IMR-90 (cell line): ENCODE measurements around the gene KICS2. TPM values are rescaled to one million over a fixed set of nuclear protein-coding genes. Genes with fewer than 3 reads are reported as not detected.

Experiments
- ATAC-seq: fragments of 200-7000 bp; cut with Tn5 transposase; 2 replicates; pipeline ENCODE4 v1.9.1; 2020; ENCODE audit warnings: low read depth, mild to moderate bottlenecking, moderate library complexity
- BruUV-seq: library from RNA; stranded (reverse); fragments of 400-500 nt; replicated peaks from 2 replicates; lab custom pipeline; 2021; lab: Mats Ljungman, UMichigan
- CTCF ChIA-PET: fragments of 300-600 bp; formaldehyde crosslinking; extraction: SDS; loops from one replicate; lab custom pipeline; 2021; ENCODE audit warnings: antibody characterized with exemption; lab: Yijun Ruan, JAX
- POLR2A ChIA-PET: fragments of 300-600 bp; sonication (Branson Sonifier 250); formaldehyde crosslinking; loops from one replicate; lab custom pipeline; 2022; ENCODE audit warnings: antibody characterized with exemption; ENCODE audit not compliant: unreplicated experiment; lab: Charles Lee
- DNase-seq: peaks from one replicate; pipeline ENCODE4 v3.0.0; 2013
- H2AFZ ChIP-seq: replicated peaks from 2 replicates; pipeline ENCODE3; 2013; ENCODE audit warnings: low read length, mild to moderate bottlenecking; ENCODE audit not compliant: poor library complexity
- H2AK5ac ChIP-seq: 2 replicates; pipeline ENCODE4 v1.6.1; 2013; ENCODE audit warnings: low read depth, low read length, inconsistent platforms
- H2AK9ac ChIP-seq: replicated peaks from 2 replicates; pipeline ENCODE3; 2013; ENCODE audit warnings: mild to moderate bottlenecking, low read depth, low read length, moderate library complexity; ENCODE audit not compliant: poor library complexity
- H2BK120ac ChIP-seq: 2 replicates; pipeline ENCODE4 v1.6.1; 2013; ENCODE audit warnings: low read depth, low read length, inconsistent platforms
- H2BK15ac ChIP-seq: 3 replicates; pipeline ENCODE4 v1.6.1; 2013; ENCODE audit warnings: low read depth, low read length, inconsistent platforms
- H2BK20ac ChIP-seq: 2 replicates; pipeline ENCODE4 v1.6.1; 2013; ENCODE audit warnings: low read depth, mild to moderate bottlenecking, inconsistent platforms, low read length, moderate library complexity
- H2BK5ac ChIP-seq: 2 replicates; pipeline ENCODE4 v1.6.1; 2013; ENCODE audit warnings: mild to moderate bottlenecking, low read depth, low read length, inconsistent platforms; ENCODE audit not compliant: poor library complexity, severe bottlenecking
- H3K14ac ChIP-seq: replicated peaks from 2 replicates; pipeline ENCODE4 v1.6.1; 2013; ENCODE audit warnings: low read depth, low read length, inconsistent platforms
- H3K18ac ChIP-seq: 2 replicates; pipeline ENCODE4 v1.6.1; 2013; ENCODE audit warnings: low read depth, low read length, control low read depth
- H3K23ac ChIP-seq: 2 replicates; pipeline ENCODE4 v1.6.1; 2013; ENCODE audit warnings: low read depth, low read length, inconsistent platforms
- H3K27ac ChIP-seq: 2 replicates; pipeline ENCODE4 v1.5.1; 2013; ENCODE audit warnings: mild to moderate bottlenecking, control low read depth, low read length; ENCODE audit not compliant: insufficient read depth
- H3K27me3 ChIP-seq: 2 replicates; pipeline ENCODE4 v1.6.1; 2013; ENCODE audit warnings: low read length; ENCODE audit not compliant: control insufficient read depth, insufficient read depth
- H3K36me3 ChIP-seq: 2 replicates; pipeline ENCODE4 v1.6.1; 2013; ENCODE audit warnings: low read length, mixed read lengths; ENCODE audit not compliant: control insufficient read depth, insufficient read depth
- H3K4ac ChIP-seq: 2 replicates; pipeline ENCODE4 v1.6.1; 2013; ENCODE audit warnings: low read depth, low read length, inconsistent platforms
- H3K4me1 ChIP-seq: 2 replicates; pipeline ENCODE4 v1.6.1; 2013; ENCODE audit warnings: low read length, mixed read lengths; ENCODE audit not compliant: control insufficient read depth, insufficient read depth
- H3K4me2 ChIP-seq: 2 replicates; pipeline ENCODE4 v1.6.1; 2013; ENCODE audit warnings: low read depth, mild to moderate bottlenecking, control low read depth, low read length, moderate library complexity
- H3K4me3 ChIP-seq: 2 replicates; pipeline ENCODE4 v1.5.1; 2013; ENCODE audit warnings: low read depth, mild to moderate bottlenecking, control low read depth, low read length, moderate library complexity; ENCODE audit not compliant: insufficient read depth
- H3K56ac ChIP-seq: 2 replicates; pipeline ENCODE4 v1.6.1; 2013; ENCODE audit warnings: low read length, inconsistent platforms; ENCODE audit not compliant: insufficient read depth; ENCODE audit errors: extremely low read depth
- H3K79me1 ChIP-seq, 2 experiments: 2 replicates each; pipeline ENCODE4 v1.6.1; 2013; ENCODE audit warnings: low read length in 2 of 2, inconsistent platforms in 1 of 2, low read depth in 1 of 2
- H3K9ac ChIP-seq: 2 replicates; pipeline ENCODE4 v1.6.1; 2013; ENCODE audit warnings: low read depth, low read length, control low read depth
- H3K9me1 ChIP-seq: 2 replicates; pipeline ENCODE4 v1.6.1; 2013; ENCODE audit warnings: low read length, inconsistent platforms; ENCODE audit not compliant: insufficient read depth
- H3K9me3 ChIP-seq: 2 replicates; pipeline ENCODE4 v1.6.1; 2013; ENCODE audit warnings: low read length; ENCODE audit not compliant: control insufficient read depth, insufficient read depth
- H4K20me1 ChIP-seq: 2 replicates; pipeline ENCODE4 v1.6.1; 2013; ENCODE audit warnings: low read length, inconsistent platforms; ENCODE audit not compliant: insufficient read depth
- H4K5ac ChIP-seq: 2 replicates; pipeline ENCODE4 v1.6.1; 2013; ENCODE audit warnings: mild to moderate bottlenecking, low read depth, low read length, control low read depth
- H4K8ac ChIP-seq, 2 experiments: 2 replicates each; pipeline ENCODE4 v1.6.1; 2013; ENCODE audit warnings: low read depth in 2 of 2, low read length in 2 of 2, control low read depth in 1 of 2, inconsistent platforms in 1 of 2
- H4K91ac ChIP-seq: 2 replicates; pipeline ENCODE4 v1.6.1; 2013; ENCODE audit warnings: low read depth, low read length, inconsistent platforms; ENCODE audit not compliant: insufficient read depth
- BHLHE40 ChIP-seq: fragments of 150-350 bp; IDR thresholded peaks from 2 replicates; pipeline ENCODE4 v1.6.1; 2016; ENCODE audit warnings: mild to moderate bottlenecking, low read depth, low read length
- CEBPB ChIP-seq: IDR thresholded peaks from 2 replicates; pipeline ENCODE4 v1.6.1; 2012; ENCODE audit warnings: low read depth, low read length, improper control_type of control experiment
- CHD1 ChIP-seq: IDR thresholded peaks from 2 replicates; pipeline ENCODE4 v1.6.1; 2012; ENCODE audit warnings: low read depth, low read length, improper control_type of control experiment
- FOS ChIP-seq: fragments of 150-350 bp; IDR thresholded peaks from 2 replicates; pipeline ENCODE4 v1.6.1; 2016; ENCODE audit warnings: low read depth, low read length
- MAFK ChIP-seq: IDR thresholded peaks from 2 replicates; pipeline ENCODE4 v1.6.1; 2012; ENCODE audit warnings: low read depth, low read length, improper control_type of control experiment
- MAZ ChIP-seq: IDR thresholded peaks from 2 replicates; pipeline ENCODE4 v1.6.1; 2012; ENCODE audit warnings: low read depth, mild to moderate bottlenecking, low read length, improper control_type of control experiment, moderate library complexity, borderline replicate concordance
- MXI1 ChIP-seq: IDR thresholded peaks from 2 replicates; pipeline ENCODE4 v1.6.1; 2012; ENCODE audit warnings: low read depth, mild to moderate bottlenecking, low read length, moderate library complexity, borderline replicate concordance
- NFE2L2 ChIP-seq: fragments of 150-350 bp; IDR thresholded peaks from 2 replicates; pipeline ENCODE4 v1.6.1; 2016; ENCODE audit warnings: low read depth, mild to moderate bottlenecking, low read length
- POLR2A ChIP-seq: IDR thresholded peaks from 2 replicates; pipeline ENCODE4 v1.6.1; 2012; ENCODE audit warnings: mild to moderate bottlenecking, low read depth, low read length
- RAD21 ChIP-seq: IDR thresholded peaks from 2 replicates; pipeline ENCODE4 v1.6.1; 2012; ENCODE audit warnings: low read length, improper control_type of control experiment
- RCOR1 ChIP-seq: IDR thresholded peaks from 2 replicates; pipeline ENCODE4 v1.6.1; 2012; ENCODE audit warnings: mild to moderate bottlenecking, low read length, improper control_type of control experiment; ENCODE audit not compliant: insufficient replicate concordance
- RFX5 ChIP-seq: IDR thresholded peaks from 2 replicates; pipeline ENCODE4 v1.8.0; 2012; ENCODE audit warnings: low read depth, mild to moderate bottlenecking, low read length, moderate library complexity
- SMC3 ChIP-seq: fragments of 150-350 bp; IDR thresholded peaks from 2 replicates; pipeline ENCODE4 v1.6.1; 2016; ENCODE audit warnings: low read depth, mild to moderate bottlenecking, antibody characterized with exemption, low read length, moderate library complexity
- WGBS, 2 experiments: methylation state at CpG; one replicate each; pipeline versions ENCODE4 v1.1.5 to v1.1.7; 2013; ENCODE audit warnings: missing lambda C conversion rate in 2 of 2; ENCODE audit not compliant: insufficient read length in 1 of 2; ENCODE audit errors: extremely low coverage in 2 of 2; 5-methylcytosine and 5-hydroxymethylcytosine counted together
- dilution Hi-C: fragments of 300-500 bp; cut with HindIII; formaldehyde crosslinking; loops from one replicate; pipeline ENCODE4 v1.14.3; 2018; ENCODE audit warnings: low sequenced_read_pairs; ENCODE audit not compliant: unreplicated experiment
- in situ Hi-C: fragments of 300-500 bp; cut with MboI; formaldehyde crosslinking; loops from 3 replicates; pipeline ENCODE4 v1.14.3; 2019; ENCODE audit warnings: low sequenced_read_pairs, inconsistent platforms, mixed read lengths
- intact Hi-C: fragments of 100-400 bp; cut with micrococcal nuclease; formaldehyde crosslinking; loops from 2 replicates; pipeline ENCODE4 v1.10.0; 2022
- polyA plus RNA-seq, 3 experiments: library from polyadenylated mRNA; depleted of rRNA; stranded (reverse); fragments of >200 nt; gene quantifications; 2 replicates each; pipeline ENCODE4 v1.2.3, GENCODE V29; 2012; ENCODE audit warnings: low replicate concordance in 1 of 3
- total RNA-seq: library from RNA; depleted of rRNA; stranded (reverse); fragments of >200 nt; gene quantifications from 2 replicates; pipeline ENCODE4 v1.2.3, GENCODE V29; 2012
- TF ChIP-seq, protein P1 (sequence below): conservative IDR thresholded peaks from 2 replicates; pipeline ENCODE4 v1.5.1; 2012; ENCODE audit warnings: mild to moderate bottlenecking, low read depth, low read length, improper control_type of control experiment
- TF ChIP-seq, protein P2 (sequence below): fragments of 150-350 bp; IDR thresholded peaks from 2 replicates; pipeline ENCODE4 v1.6.1; 2017; ENCODE audit warnings: mild to moderate bottlenecking, antibody characterized with exemption, low read length, low read depth
- TF ChIP-seq, protein P3 (sequence below): fragments of 150-350 bp; IDR thresholded peaks from 2 replicates; pipeline ENCODE4 v1.6.1; 2016; ENCODE audit warnings: low read depth, mild to moderate bottlenecking, low read length, moderate library complexity, borderline replicate concordance

The KICS2 gene
- total and polyA plus RNA-seq, 2 of the 4 experiments (the other 2 are of a cell fraction), result 2.4 to 6.1 TPM

DNA sequence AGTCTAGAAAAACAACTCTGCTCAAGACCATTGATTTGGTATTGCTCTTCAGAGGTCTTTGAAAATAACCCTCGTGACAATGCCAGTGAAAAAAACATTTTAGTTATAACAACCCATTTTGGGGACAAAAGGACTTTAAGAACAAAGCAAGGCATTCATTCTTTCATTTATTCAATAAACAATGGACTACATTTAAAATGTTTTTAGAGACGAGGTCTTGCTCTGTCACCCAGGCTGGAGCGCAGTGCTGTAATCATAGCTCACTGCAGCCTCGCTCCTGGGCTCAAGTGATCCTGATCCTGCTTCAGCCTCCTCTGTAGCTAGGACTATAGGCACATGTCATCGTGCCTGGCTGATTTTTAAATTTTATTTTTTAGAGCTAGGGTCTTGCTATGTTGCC lies 7.7 kb upstream of the KICS2 start:
- no peak overlapping the region for H3K23ac ChIP-seq
- H3K14ac ChIP-seq, result no peak overlapping the region
- H4K5ac ChIP-seq, result no peak overlapping the region
- dilution Hi-C loops, result no loop called here
- TF ChIP-seq, protein P1, sequence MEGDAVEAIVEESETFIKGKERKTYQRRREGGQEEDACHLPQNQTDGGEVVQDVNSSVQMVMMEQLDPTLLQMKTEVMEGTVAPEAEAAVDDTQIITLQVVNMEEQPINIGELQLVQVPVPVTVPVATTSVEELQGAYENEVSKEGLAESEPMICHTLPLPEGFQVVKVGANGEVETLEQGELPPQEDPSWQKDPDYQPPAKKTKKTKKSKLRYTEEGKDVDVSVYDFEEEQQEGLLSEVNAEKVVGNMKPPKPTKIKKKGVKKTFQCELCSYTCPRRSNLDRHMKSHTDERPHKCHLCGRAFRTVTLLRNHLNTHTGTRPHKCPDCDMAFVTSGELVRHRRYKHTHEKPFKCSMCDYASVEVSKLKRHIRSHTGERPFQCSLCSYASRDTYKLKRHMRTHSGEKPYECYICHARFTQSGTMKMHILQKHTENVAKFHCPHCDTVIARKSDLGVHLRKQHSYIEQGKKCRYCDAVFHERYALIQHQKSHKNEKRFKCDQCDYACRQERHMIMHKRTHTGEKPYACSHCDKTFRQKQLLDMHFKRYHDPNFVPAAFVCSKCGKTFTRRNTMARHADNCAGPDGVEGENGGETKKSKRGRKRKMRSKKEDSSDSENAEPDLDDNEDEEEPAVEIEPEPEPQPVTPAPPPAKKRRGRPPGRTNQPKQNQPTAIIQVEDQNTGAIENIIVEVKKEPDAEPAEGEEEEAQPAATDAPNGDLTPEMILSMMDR, result no peak
- no peak for TF ChIP-seq RCOR1
- no peak for TF ChIP-seq BHLHE40
- no peak for TF ChIP-seq RAD21
- TF ChIP-seq POLR2A, result no peak
- TF ChIP-seq RFX5, result no peak
- no peak for TF ChIP-seq NFE2L2
- TF ChIP-seq, protein P2, sequence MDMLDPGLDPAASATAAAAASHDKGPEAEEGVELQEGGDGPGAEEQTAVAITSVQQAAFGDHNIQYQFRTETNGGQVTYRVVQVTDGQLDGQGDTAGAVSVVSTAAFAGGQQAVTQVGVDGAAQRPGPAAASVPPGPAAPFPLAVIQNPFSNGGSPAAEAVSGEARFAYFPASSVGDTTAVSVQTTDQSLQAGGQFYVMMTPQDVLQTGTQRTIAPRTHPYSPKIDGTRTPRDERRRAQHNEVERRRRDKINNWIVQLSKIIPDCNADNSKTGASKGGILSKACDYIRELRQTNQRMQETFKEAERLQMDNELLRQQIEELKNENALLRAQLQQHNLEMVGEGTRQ, result no peak
- TF ChIP-seq MAZ, result no peak
- TF ChIP-seq, protein P3, sequence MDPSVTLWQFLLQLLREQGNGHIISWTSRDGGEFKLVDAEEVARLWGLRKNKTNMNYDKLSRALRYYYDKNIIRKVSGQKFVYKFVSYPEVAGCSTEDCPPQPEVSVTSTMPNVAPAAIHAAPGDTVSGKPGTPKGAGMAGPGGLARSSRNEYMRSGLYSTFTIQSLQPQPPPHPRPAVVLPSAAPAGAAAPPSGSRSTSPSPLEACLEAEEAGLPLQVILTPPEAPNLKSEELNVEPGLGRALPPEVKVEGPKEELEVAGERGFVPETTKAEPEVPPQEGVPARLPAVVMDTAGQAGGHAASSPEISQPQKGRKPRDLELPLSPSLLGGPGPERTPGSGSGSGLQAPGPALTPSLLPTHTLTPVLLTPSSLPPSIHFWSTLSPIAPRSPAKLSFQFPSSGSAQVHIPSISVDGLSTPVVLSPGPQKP, result no peak
- TF ChIP-seq MAFK, result no peak
- TF ChIP-seq FOS, result no peak
- no peak for TF ChIP-seq CHD1
- TF ChIP-seq CEBPB, result no peak
- no peak for TF ChIP-seq MXI1
- no peak for TF ChIP-seq SMC3
- H2BK5ac ChIP-seq, result no peak overlapping the region
- whole genome bisulfite sequencing, 2 experiments, result 100% methylated on average over 1 of the region's 5 CpGs; no CpG with 5 or more reads in 1 of the 2 experiments
- no peaks in the 10 kb centered on the region for H3K9me3 ChIP-seq
- BruUV-seq, result no TSS peak
- ATAC-seq (no peak), DNase-seq (no peak)
- H3K56ac ChIP-seq, result no peak overlapping the region
- no peak overlapping the region for H2AK9ac ChIP-seq
- H3K79me1 ChIP-seq, result no peaks in the 10 kb centered on the region
- H3K4ac ChIP-seq, result no peak overlapping the region
- in situ Hi-C loops, result no loop called here
- no peak overlapping the region for H2BK15ac ChIP-seq
- no peak overlapping the region for H2BK120ac ChIP-seq
- peaks cover 2% of the 10 kb centered on the region for H3K4me1 ChIP-seq
- H3K18ac ChIP-seq, result no peak overlapping the region
- no peak overlapping the region for H2AFZ ChIP-seq
- ChIA-PET CTCF (interaction anchor here (1.1 kb wide), 1 partner anchor 116 kb away, joined by 3 read pairs; no protein-coding TSS in a partner anchor), POLR2A (no interaction called here)
- no peak overlapping the region for H3K9ac ChIP-seq
- H4K8ac ChIP-seq, result no peak overlapping the region
- no peak overlapping the region for H2BK20ac ChIP-seq
- no peaks in the 10 kb centered on the region for H3K27me3 ChIP-seq
- H2AK5ac ChIP-seq, result no peak overlapping the region
- no peak overlapping the region for H3K27ac ChIP-seq
- intact Hi-C loops, result loop anchor here (10.0 kb wide), 2 partner anchors 115 to 1925 kb away; no protein-coding TSS in a partner anchor
- H4K20me1 ChIP-seq, result no peaks in the 10 kb centered on the region
- no peak overlapping the region for H3K4me3 ChIP-seq
- no peaks in the 10 kb centered on the region for H3K36me3 ChIP-seq
- H4K91ac ChIP-seq, result no peak overlapping the region
- H3K4me2 ChIP-seq, result no peak overlapping the region
- H3K9me1 ChIP-seq, result no peaks in the 10 kb centered on the region
